ENCODE measurements around the gene FAM180B. TPM values are rescaled to one million over a fixed set of nuclear protein-coding genes. Genes with fewer than 3 reads are reported as not detected.

Gene FAM180B
- total and polyA plus RNA-seq, 2 of the 4 experiments (the other 2 are of a cell fraction): not detected

DNA sequence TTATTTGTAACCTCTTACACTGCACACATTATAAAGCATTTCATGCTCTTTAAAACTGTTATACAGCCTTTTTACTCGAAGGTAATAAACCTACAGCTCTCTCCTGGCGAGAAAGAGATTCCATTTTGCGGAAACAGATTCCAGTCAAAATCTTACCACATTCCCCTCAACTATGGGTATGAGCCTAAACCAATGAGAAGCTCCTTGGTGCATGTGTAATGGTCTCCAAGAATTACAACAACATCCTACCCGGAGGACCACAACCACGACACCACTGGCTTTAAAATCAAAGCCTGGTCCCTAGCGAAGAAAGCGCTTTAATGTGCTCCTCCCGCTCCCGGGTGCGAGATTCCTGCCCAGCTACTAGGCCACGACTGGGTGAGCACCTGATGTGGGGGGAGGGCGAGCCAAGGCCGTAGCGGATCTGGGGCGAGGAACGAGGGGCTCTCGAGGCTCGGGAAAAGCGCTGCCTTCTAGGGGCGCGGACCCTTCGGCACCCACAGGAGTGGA is 34.4 kb upstream of the FAM180B start:
- H3K4me3 ChIP-seq (ENCODE audit: insufficient read depth, low read depth, low read length): peak overlapping the region; percentile 99
- in situ Hi-C loops (cut with MboI; ENCODE audit: low sequenced_read_pairs): no loop called here
- 0% methylated on average over 5 of the region's 22 CpGs; no CpG with 5 or more reads in 1 of the 2 experiments for WGBS, 2 experiments (ENCODE audit: extremely low coverage in 2 of 2, insufficient read length in 1 of 2)
- peak overlapping the region; percentile 58 to 89; a peak in 3 of 4 replicates for H4K8ac ChIP-seq (ENCODE audit: low read depth in 2 of 2, low read length in 2 of 2)
- no peaks in the 10 kb centered on the region for H3K36me3 ChIP-seq (ENCODE audit: control insufficient read depth, insufficient read depth, low read length)
- H3K56ac ChIP-seq (ENCODE audit: extremely low read depth, insufficient read depth, low read length): peak overlapping the region; percentile 81
- CTCF ChIA-PET: interaction anchor here (1.0 to 1.9 kb wide), 3 partner anchors 20 to 67 kb away, joined by 4 to 7 read pairs (median 5); no protein-coding TSS in a partner anchor
- DNase-seq (peak; percentile 52), ATAC-seq (ENCODE audit: low read depth) (peak; percentile 5)
- peak overlapping the region; percentile 93 for H3K23ac ChIP-seq (ENCODE audit: low read depth, low read length)
- H3K27ac ChIP-seq (ENCODE audit: insufficient read depth, low read length): peak overlapping the region; percentile 93
- H3K14ac ChIP-seq (replicated peaks; ENCODE audit: low read depth, low read length): peak overlapping the region; percentile 92
- peak overlapping the region; percentile 94 for H3K4ac ChIP-seq (ENCODE audit: low read depth, low read length)
- no peak overlapping the region for H2BK15ac ChIP-seq (ENCODE audit: low read depth, low read length)
- H3K9me3 ChIP-seq (ENCODE audit: control insufficient read depth, insufficient read depth, low read length): no peaks in the 10 kb centered on the region
- H2AK9ac ChIP-seq (replicated peaks; ENCODE audit: low read depth, low read length, poor library complexity): peak overlapping the region; percentile 97
- H2BK5ac ChIP-seq (ENCODE audit: low read depth, low read length, poor library complexity, severe bottlenecking): peak overlapping the region; percentile 86
- peak overlapping the region; percentile 92 for H2AK5ac ChIP-seq (ENCODE audit: low read depth, low read length)
- no TSS peak for BruUV-seq (replicated peaks)
- H4K5ac ChIP-seq (ENCODE audit: low read depth, low read length): peak overlapping the region; percentile 89
- peaks cover 53% of the 10 kb centered on the region for H4K20me1 ChIP-seq (ENCODE audit: insufficient read depth, low read length)
- no peak for TF ChIP-seq RAD21 (IDR thresholded peaks at IDR 0.05; ENCODE audit: low read length)
- TF ChIP-seq CEBPB (IDR thresholded peaks at IDR 0.05; ENCODE audit: low read depth, low read length): peak; percentile 29; the same call in 1 of the 2 replicates
- TF ChIP-seq POLR2A (IDR thresholded peaks at IDR 0.05; ENCODE audit: low read depth, low read length): no peak
- TF ChIP-seq BHLHE40 (IDR thresholded peaks at IDR 0.05; ENCODE audit: low read depth, low read length): no peak
- dilution Hi-C loops (cut with HindIII; ENCODE audit: low sequenced_read_pairs, unreplicated experiment): no loop called here
- peaks cover 6% of the 10 kb centered on the region for H3K9me1 ChIP-seq (ENCODE audit: insufficient read depth, low read length)
- POLR2A ChIA-PET (ENCODE audit: unreplicated experiment): interaction anchor here (1.0 kb wide), 1 partner anchor 13 kb away, joined by 3 read pairs; no protein-coding TSS in a partner anchor
- peaks cover 0 to 48% of the 10 kb centered on the region in 2 experiments; a peak in 2 of 4 replicates for H3K79me1 ChIP-seq (ENCODE audit: low read depth in 1 of 2, low read length in 2 of 2)
- no peaks in the 10 kb centered on the region for H3K27me3 ChIP-seq (ENCODE audit: control insufficient read depth, insufficient read depth, low read length)
- peak overlapping the region; percentile 87 for H3K18ac ChIP-seq (ENCODE audit: low read depth, low read length)
- peak overlapping the region; percentile 76 for H4K91ac ChIP-seq (ENCODE audit: insufficient read depth, low read depth, low read length)
- no peak overlapping the region for H2BK20ac ChIP-seq (ENCODE audit: low read depth, low read length)
- H3K4me1 ChIP-seq (ENCODE audit: control insufficient read depth, insufficient read depth, low read length): peaks cover 3% of the 10 kb centered on the region
- H3K9ac ChIP-seq (ENCODE audit: low read depth, low read length): peak overlapping the region; percentile 97
- H2BK120ac ChIP-seq (ENCODE audit: low read depth, low read length): no peak overlapping the region
- intact Hi-C loops (cut with micrococcal nuclease): no loop called here
- H3K4me2 ChIP-seq (ENCODE audit: low read depth, low read length): peak overlapping the region; percentile 100
- H2AFZ ChIP-seq (replicated peaks; ENCODE audit: low read length, poor library complexity): peak overlapping the region; percentile 97
